Epithelial cell of esophagus (primary cell): ENCODE results near the gene SLAMF7.

Source experiments
- DNase-seq: peaks from one replicate; pipeline ENCODE4 v3.0.0; 2010; ENCODE audit warnings: low read depth
- H3K4me3 ChIP-seq: 2 replicates; pipeline ENCODE4 v1.5.1; 2011; ENCODE audit warnings: mild to moderate bottlenecking, low read length, control low read depth
- CTCF ChIP-seq: IDR thresholded peaks from 2 replicates; pipeline ENCODE4 v1.5.1; 2011; ENCODE audit warnings: low read depth, mild to moderate bottlenecking, low read length, control low read depth, inconsistent platforms; ENCODE audit not compliant: insufficient read depth; ENCODE audit errors: missing control alignments

Gene SLAMF7

GRCh38 chr1:160707236-160708064, 31.6 kb upstream of the SLAMF7 start:
- DNase-seq: no peak
- no peak overlapping the region for H3K4me3 ChIP-seq
- no peak for TF ChIP-seq CTCF

- no peak for TF ChIP-seq CTCF
- no peak for DNase-seq
- no peak overlapping the region for H3K4me3 ChIP-seq
These were observed 30.9 kb upstream of the SLAMF7 start for GRCh38 chr1:160708118-160708517.

- no peak overlapping the region for H3K4me3 ChIP-seq
- TF ChIP-seq CTCF: no peak
- DNase-seq: no peak
These were observed 30.2 kb upstream of the SLAMF7 start for GRCh38 chr1:160708801-160709200.

GRCh38 chr1:160709715-160710114, 29.3 kb upstream of the SLAMF7 start:
- TF ChIP-seq CTCF: no peak
- DNase-seq: no peak
- H3K4me3 ChIP-seq: no peak overlapping the region

- TF ChIP-seq CTCF: no peak
- no peak for DNase-seq
- H3K4me3 ChIP-seq: no peak overlapping the region
These were observed 28.4 kb upstream of the SLAMF7 start for GRCh38 chr1:160710517-160711252.

GRCh38 chr1:160711276-160711601, 27.8 kb upstream of the SLAMF7 start:
- no peak for DNase-seq
- H3K4me3 ChIP-seq: no peak overlapping the region
- no peak for TF ChIP-seq CTCF
